Spinal cord (tissue), 10 donors: ENCODE results near the gene TMEM183A. TPM values are rescaled to one million over a fixed set of nuclear protein-coding genes. Genes with fewer than 3 reads are reported as not detected.
A peak's percentile ranks its signal among the peaks of the same experiment; 100 is the strongest.

ENCODE experiments used
- DNase-seq, 6 donors: peaks; one replicate each; pipeline versions ENCODE4 v3.0.0 to v3.0.0-alpha.2; 2013 to 2015; ENCODE audit warnings: low spot score in 6 of 6, low read depth in 4 of 6
- H3K27ac ChIP-seq: one replicate; pipeline ENCODE4 v1.5.1; 2013; ENCODE audit warnings: low read depth, low read length, control low read depth
- H3K27me3 ChIP-seq: one replicate; pipeline ENCODE4 v1.6.1; 2013; ENCODE audit warnings: low read length; ENCODE audit not compliant: control insufficient read depth, insufficient read depth
- H3K36me3 ChIP-seq: one replicate; pipeline ENCODE4 v1.6.1; 2013; ENCODE audit warnings: low read length; ENCODE audit not compliant: control insufficient read depth, insufficient read depth
- H3K4me1 ChIP-seq: one replicate; pipeline ENCODE4 v1.6.1; 2013; ENCODE audit warnings: low read length; ENCODE audit not compliant: control insufficient read depth, insufficient read depth
- H3K4me3 ChIP-seq: one replicate; pipeline ENCODE4 v1.5.1; 2013; ENCODE audit warnings: low read depth, low read length, control low read depth
- H3K9me3 ChIP-seq: one replicate; pipeline ENCODE4 v1.6.1; 2013; ENCODE audit warnings: low read length; ENCODE audit not compliant: control insufficient read depth, insufficient read depth
- WGBS: methylation state at CpG from one replicate; pipeline ENCODE4 v1.1.5; 2013; ENCODE audit warnings: missing lambda C conversion rate; ENCODE audit not compliant: insufficient coverage; 5-methylcytosine and 5-hydroxymethylcytosine counted together
- long read RNA-seq, 4 donors: transcript quantifications; one replicate each; lab custom pipeline, GENCODE V29; 2026
- polyA plus RNA-seq, 2 donors: library from polyadenylated mRNA; unstranded; fragments of 120-200 nt; gene quantifications; one replicate each; pipeline ENCODE4 v1.2.1, GENCODE V29; 2013; ENCODE audit not compliant: insufficient read length in 2 of 2
- total RNA-seq, 2 donors: library from RNA; depleted of rRNA in 1 of 2; stranded (reverse); fragments of 120-200 nt in 1 of 2; fragments of >200 nt in 1 of 2; gene quantifications; one replicate each; pipeline versions ENCODE4 v1.2.3 to v1.2.4, GENCODE V29; 2013 to 2014
- donor health status: healthy.

TMEM183A gene, protein sequence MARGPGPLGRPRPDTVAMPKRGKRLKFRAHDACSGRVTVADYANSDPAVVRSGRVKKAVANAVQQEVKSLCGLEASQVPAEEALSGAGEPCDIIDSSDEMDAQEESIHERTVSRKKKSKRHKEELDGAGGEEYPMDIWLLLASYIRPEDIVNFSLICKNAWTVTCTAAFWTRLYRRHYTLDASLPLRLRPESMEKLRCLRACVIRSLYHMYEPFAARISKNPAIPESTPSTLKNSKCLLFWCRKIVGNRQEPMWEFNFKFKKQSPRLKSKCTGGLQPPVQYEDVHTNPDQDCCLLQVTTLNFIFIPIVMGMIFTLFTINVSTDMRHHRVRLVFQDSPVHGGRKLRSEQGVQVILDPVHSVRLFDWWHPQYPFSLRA
- total RNA-seq (10 to 100 TPM; 76.6 to 85.3 TPM), polyA plus RNA-seq (10 to 100 TPM; 76.6 to 90.5 TPM)
- long read RNA-seq, donor 1, transcript TMEM183A-201 (8 exons, 3,019 nt) = major isoform, 20 of 68 reads
- long read RNA-seq, donor 1, partial matches to known transcripts = 47 of 68 reads
- long read RNA-seq, donor 1, other reads (novel, unspliced or antisense) = 0 of 68 reads
- long read RNA-seq, donor 2, transcript TMEM183A-201 (8 exons, 3,019 nt) = major isoform, 8 of 27 reads
- long read RNA-seq, donor 2, partial matches to known transcripts = 18 of 27 reads
- long read RNA-seq, donor 2, other reads (novel, unspliced or antisense) = 0 of 27 reads
- long read RNA-seq, donor 3, transcript TMEM183A-201 (8 exons, 3,019 nt) = major isoform, 11 of 25 reads
- long read RNA-seq, donor 3, partial matches to known transcripts = 13 of 25 reads
- long read RNA-seq, donor 3, other reads (novel, unspliced or antisense) = 0 of 25 reads
- long read RNA-seq, donor 4, transcript TMEM183A-201 (8 exons, 3,019 nt) = major isoform, 19 of 66 reads
- long read RNA-seq, donor 4, partial matches to known transcripts = 39 of 66 reads
- long read RNA-seq, donor 4, other reads (novel, unspliced or antisense) = 7 of 66 reads

DNA sequence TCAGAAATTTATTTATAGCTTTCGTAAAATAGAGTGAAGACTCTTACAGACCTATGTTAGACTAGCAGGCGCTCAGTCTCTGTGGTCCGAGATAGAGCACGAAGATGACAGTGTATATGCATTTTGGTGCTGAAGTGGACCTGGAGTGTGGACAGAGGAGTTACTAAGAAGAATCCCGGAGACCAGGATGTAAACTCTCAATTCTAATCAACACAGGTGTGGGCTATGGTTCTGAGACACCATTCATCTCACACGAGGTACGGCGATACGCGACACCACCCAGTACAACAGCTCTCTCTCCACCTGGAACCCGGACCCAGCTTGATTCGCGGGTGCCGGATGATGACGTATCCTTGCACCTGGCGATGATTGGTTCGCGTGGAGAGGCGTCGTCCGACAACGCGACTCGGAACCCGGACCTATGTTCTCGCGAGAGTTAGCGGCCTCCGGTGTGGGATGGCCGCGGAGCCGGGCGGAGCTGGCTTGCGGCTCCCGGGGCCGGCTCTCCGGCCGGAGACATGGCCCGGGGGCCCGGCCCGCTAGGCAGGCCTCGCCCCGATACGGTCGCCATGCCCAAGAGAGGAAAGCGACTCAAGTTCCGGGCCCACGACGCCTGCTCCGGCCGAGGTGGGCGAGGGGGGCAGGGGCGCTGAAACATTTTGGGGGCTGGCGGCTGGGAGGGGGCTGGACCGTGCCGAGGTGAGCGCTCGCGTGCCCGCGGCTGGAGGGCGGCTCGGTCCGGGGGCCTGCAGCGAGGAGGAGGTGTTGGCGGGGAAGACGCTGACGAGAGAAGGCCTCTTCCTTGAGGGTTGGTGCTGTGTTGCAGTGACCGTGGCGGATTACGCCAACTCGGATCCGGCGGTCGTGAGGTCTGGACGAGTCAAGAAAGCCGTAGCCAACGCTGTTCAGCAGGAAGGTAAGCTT, at the start of gene TMEM183A:
Gene TMEM183A, plus strand, starts transcription at position 427 of the 924 bp plus-strand sequence. Its CDS starts 92 bp downstream, at position 519.
- H3K4me3 ChIP-seq = peak within 1 kb of the TSS; percentile 57
- no peaks in the 10 kb centered on the region for H3K9me3 ChIP-seq
- H3K27ac ChIP-seq = peak within 1 kb of the TSS; percentile 57
- H3K27me3 ChIP-seq = no peaks in the 10 kb centered on the region
- DNase-seq = peak; percentile 94 to 99 (median 97)
- under 1% methylated on average over 74 of the region's 78 CpGs for WGBS
- H3K4me1 ChIP-seq = peaks cover 9% of the 10 kb centered on the region
- H3K36me3 ChIP-seq = peaks cover 22% of the 10 kb centered on the region

DNA sequence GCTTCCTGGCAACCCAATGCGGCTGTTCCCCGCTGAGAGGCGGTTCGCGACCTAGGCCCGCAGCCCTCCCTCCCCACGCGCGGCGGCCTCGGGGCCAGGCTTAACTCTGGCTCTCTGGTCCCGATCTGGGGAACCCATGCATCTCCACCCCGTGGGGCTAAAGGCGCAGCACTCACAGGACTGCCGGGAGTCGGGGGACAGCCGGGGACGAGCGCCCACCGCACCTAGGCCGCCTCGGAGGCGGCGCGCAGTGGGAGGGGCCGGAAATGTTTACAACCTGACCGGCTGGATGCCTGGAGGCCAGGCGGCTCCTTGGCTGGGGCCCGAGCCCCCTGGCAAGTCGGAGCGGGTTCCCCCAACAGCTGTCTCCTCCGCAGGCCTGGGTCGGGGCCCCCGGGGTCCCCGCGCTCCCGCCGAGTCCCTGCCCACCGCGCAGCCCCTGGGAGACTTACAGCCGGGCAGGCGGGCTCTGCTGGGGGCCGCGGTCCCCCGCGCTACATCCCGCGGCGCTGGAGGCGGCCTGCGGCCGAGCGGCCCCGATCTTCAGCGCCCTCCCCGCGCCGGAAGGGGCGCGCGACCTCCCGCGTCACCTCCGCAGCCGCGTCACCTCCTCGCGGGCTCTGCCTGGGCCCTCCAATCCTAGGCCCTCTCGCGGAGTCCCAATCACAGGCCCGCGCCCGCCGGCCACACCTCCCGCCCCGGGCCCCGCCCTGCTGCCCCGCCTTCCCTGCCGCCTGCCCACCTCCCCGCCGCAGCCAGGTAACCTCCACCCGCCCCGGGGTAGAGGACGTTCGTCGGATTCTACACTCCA, 49.2 kb upstream of the TMEM183A start, which contains the start of gene ADIPOR1:
Gene ADIPOR1, minus strand, starts transcription at position 580 of the 811 bp plus-strand sequence. CDS start 7,242 bp downstream, outside the sequence.
- no peaks in the 10 kb centered on the region for H3K27me3 ChIP-seq
- peak within 1 kb of the TSS; percentile 59 for H3K27ac ChIP-seq
- WGBS = under 1% methylated on average over 73 of the region's 86 CpGs
- peaks cover 9% of the 10 kb centered on the region for H3K4me1 ChIP-seq
- H3K9me3 ChIP-seq = no peaks in the 10 kb centered on the region
- H3K36me3 ChIP-seq = peaks cover 18% of the 10 kb centered on the region
- peak in 5 of 6 donors; percentile 52 to 95 (median 74) for DNase-seq
- H3K4me3 ChIP-seq = peak within 1 kb of the TSS; percentile 81

DNA sequence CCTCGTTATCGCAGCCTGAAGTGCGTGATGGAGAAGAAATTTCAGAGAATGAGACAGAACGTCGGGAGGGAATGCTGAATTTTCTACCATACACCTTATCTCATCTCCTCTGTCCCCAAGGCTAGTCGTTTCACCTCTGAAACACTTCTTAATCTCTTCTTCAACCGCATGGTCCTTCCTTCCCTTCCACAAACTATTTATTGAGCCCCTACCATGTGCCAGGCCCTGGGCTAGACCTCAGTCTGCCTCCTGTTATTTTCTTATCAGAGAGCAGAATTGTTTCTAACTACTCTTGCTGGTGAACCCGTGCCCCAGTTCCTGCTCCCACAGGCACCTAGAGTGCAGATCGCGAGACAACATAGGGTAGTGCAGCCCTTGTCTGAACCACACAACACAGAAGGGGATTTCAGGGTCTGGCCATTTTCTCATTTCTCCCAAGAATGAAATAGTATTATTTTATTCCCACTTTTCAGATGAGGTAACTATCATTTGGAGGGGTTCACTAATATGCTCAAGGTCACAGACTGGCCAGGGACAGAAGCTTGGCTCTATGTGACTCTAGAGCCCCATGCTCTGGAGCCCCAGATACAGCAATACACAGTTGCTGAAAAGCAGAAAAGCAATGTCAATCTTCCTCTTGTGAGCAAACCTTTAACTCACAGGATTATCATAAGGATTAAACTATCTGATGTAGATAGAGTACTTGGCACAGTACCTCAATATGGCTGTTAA, 48.5 kb upstream of the TMEM183A start:
- Histone ChIP-seq H3K4me3 (peak overlapping the region; percentile 75), H3K36me3 (peaks cover 22% of the 10 kb centered on the region), H3K27ac (peak overlapping the region; percentile 59), H3K4me1 (peaks cover 9% of the 10 kb centered on the region), H3K9me3 (no peaks in the 10 kb centered on the region), H3K27me3 (no peaks in the 10 kb centered on the region)
- no peak for DNase-seq
- WGBS = 11% methylated on average over 7 of the region's 10 CpGs

DNA sequence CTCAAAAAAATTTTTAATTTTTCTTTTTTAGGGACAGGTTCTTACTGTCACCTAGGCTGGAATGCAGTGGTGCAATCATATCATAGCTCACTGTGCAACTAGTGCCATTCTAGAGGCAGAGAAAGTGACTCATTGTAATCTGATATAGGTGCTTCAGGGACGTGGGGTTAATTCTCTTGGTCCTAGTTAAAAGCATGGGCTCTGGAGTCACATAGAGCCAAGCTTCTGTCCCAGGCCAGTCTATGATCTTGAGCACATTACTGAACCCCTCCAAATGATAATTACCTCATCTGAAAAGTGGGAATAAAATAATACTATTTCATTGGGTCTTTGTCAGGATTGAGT, 47.9 kb upstream of the TMEM183A start:
- no peak for DNase-seq
- H3K4me3 ChIP-seq = no peak overlapping the region
- H3K9me3 ChIP-seq = no peaks in the 10 kb centered on the region
- no peak overlapping the region for H3K27ac ChIP-seq
- no peaks in the 10 kb centered on the region for H3K27me3 ChIP-seq
- peaks cover 22% of the 10 kb centered on the region for H3K36me3 ChIP-seq
- peaks cover 9% of the 10 kb centered on the region for H3K4me1 ChIP-seq
- WGBS = no CpG with 5 or more reads among the region's 1 CpG

DNA sequence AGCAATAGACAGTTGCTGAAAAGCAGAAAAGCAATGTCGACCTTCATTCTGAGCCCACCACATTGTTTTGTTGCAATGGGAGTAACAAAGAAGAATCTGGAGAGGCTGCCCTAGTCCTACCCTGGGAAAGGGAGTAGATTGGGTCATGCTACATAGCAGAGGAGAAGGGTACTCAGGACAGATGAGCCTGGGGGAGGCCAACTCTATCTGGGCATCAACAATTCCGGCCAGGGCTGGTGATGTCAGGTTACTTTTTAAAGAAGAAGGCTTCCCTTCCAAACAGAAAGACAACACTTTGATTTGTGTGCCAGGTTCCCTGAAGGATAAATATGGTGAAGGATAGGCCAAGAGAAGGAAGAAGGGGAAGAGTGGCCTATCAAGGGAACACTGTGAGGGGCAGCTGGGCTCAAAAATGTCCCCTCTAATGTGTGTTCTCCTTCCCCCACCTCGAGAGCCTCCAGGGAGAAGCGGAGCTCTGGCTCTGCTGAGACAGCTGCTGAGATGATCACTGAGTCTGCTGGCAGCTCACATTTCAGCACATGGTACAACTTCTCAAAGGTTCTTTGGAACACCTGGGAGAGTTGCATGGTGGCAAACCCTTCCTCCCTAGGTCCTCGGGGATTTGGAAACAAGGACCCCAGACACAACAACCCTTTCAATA, 45.8 kb upstream of the TMEM183A start:
- H3K27ac ChIP-seq = no peak overlapping the region
- no peaks in the 10 kb centered on the region for H3K9me3 ChIP-seq
- no peaks in the 10 kb centered on the region for H3K27me3 ChIP-seq
- DNase-seq = no peak
- peaks cover 13% of the 10 kb centered on the region for H3K4me1 ChIP-seq
- WGBS = 100% methylated on average over 3 of the region's 5 CpGs
- H3K4me3 ChIP-seq = no peak overlapping the region
- H3K36me3 ChIP-seq = peaks cover 20% of the 10 kb centered on the region

DNA sequence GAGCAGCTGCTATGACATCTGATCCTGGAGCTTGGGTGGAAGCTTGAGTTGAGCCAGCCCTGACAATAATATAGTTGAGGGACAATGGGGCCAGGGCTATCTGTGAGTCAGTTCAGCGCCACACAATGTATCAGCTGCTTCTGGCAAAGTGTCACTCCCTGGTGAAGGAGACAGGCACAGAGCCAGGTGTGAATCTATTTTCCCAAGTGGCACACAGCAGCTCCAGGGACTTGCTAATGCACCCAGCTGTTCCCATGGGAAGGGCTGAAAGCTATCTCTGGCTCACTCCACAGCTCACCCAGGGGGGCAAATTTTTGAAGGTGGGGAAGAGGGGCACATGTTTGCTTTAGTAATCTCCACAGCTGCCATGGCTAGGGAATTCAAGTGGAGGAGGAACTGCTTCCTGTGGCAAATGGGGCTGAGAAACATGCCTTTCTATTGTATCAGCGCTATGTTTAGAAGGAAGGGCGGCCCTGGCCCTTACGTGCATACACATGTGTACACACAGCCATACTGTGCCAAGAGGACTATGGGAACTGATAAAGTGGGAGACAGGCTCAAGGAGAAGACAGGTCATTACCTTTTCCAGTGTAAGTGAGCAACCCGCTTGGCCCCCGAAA, 42.3 kb upstream of the TMEM183A start:
- Histone ChIP-seq H3K9me3 (no peaks in the 10 kb centered on the region), H3K27me3 (no peaks in the 10 kb centered on the region), H3K27ac (no peak overlapping the region), H3K4me1 (peaks cover 13% of the 10 kb centered on the region), H3K36me3 (peaks cover 20% of the 10 kb centered on the region), H3K4me3 (no peak overlapping the region)
- 42% methylated on average over 1 of the region's 6 CpGs for WGBS
- DNase-seq = no peak

DNA sequence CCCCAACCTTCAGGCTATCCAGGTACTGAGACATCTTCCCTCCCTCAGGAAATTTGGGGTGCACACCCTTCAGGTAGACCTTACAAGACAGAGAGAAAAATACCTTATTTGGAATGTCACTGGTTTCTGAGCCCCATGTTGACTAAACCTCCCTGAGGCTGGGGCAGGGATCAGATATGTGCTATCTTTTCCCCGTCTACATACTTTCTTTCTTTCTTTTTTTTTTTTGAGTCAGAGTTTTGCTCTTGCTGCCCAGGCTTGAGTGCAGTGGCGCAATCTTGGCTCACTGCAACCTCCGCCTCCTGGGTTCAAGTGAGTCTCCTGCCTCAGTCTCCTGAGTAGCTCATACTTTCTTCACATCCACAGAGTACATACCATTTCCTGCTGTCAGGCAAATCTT, 41.8 kb upstream of the TMEM183A start:
- Histone ChIP-seq H3K27me3 (no peaks in the 10 kb centered on the region), H3K9me3 (no peaks in the 10 kb centered on the region), H3K4me3 (no peak overlapping the region), H3K27ac (no peak overlapping the region), H3K4me1 (peaks cover 13% of the 10 kb centered on the region), H3K36me3 (peaks cover 20% of the 10 kb centered on the region)
- DNase-seq = no peak
- 86% methylated on average over 3 of the region's 3 CpGs for WGBS
